ENCODE data around the gene PLEKHJ1. TPM values are rescaled to one million over a fixed set of nuclear protein-coding genes. Genes with fewer than 3 reads are reported as not detected.

PLEKHJ1 gene
- total and polyA plus RNA-seq, 2 of the 8 experiments (the other 6 are each of a cell fraction or from before 2014, with no cell fraction given), result 135 to 187 TPM

GRCh38 chr19:2221918-2222317 lies 14.2 kb downstream of the PLEKHJ1 start (continued):
- TF ChIP-seq CHD7 (IDR thresholded peaks at IDR 0.05; ENCODE audit: insufficient replicate concordance, low read length), result no peak
- no peak for TF ChIP-seq NRF1 (IDR thresholded peaks at IDR 0.05; ENCODE audit: low read depth, low read length)
- peak in 1 of 3 experiments; percentile 3; a peak in 1 of 4 replicates for TF ChIP-seq CTCF (IDR thresholded peaks at IDR 0.05; ENCODE audit: control extremely low read depth in 1 of 3, insufficient read depth in 1 of 3, low read depth in 1 of 3, low read length in 3 of 3)
- TF ChIP-seq RAD21 (IDR thresholded peaks at IDR 0.05 in 1 of 2, conservative IDR thresholded peaks at IDR 0.05 in 1 of 2; ENCODE audit: low read depth in 2 of 2, low read length in 2 of 2), result peak in 1 of 2 experiments; percentile 15; a peak in 1 of 4 replicates
